RWPE2 (cell line): Measurements from ENCODE around the gene ERF.
A peak's percentile ranks its signal among the peaks of the same experiment; 100 is the strongest.

ENCODE experiments used
- ATAC-seq: fragments of 200-7000 bp; cut with Tn5 transposase; 3 replicates; pipeline ENCODE4 v1.9.1; 2021; ENCODE audit warnings: low read depth
- DNase-seq: peaks from one replicate; pipeline ENCODE4 v3.0.0-alpha.2; 2020; ENCODE audit warnings: low spot score
- H3K27ac ChIP-seq: fragments of 450-650 bp; 2 replicates; pipeline ENCODE4 v1.5.1; 2017; ENCODE audit warnings: mild to moderate bottlenecking; ENCODE audit not compliant: poor library complexity, severe bottlenecking
- H3K27me3 ChIP-seq: fragments of 250-450 bp; sonication (Bioruptor Pico); 2 replicates; pipeline ENCODE4 v1.5.1; 2021; ENCODE audit warnings: mild to moderate bottlenecking, moderate library complexity; ENCODE audit not compliant: insufficient read depth, poor library complexity, severe bottlenecking
- H3K36me3 ChIP-seq: fragments of 250-450 bp; sonication (Bioruptor Pico); 2 replicates; pipeline ENCODE4 v1.5.1; 2020; ENCODE audit warnings: low read depth, mild to moderate bottlenecking, moderate library complexity
- H3K4me1 ChIP-seq: fragments of 250-450 bp; sonication (Bioruptor Pico); 2 replicates; pipeline ENCODE4 v1.5.1; 2021; ENCODE audit warnings: mild to moderate bottlenecking, moderate library complexity; ENCODE audit not compliant: insufficient read depth, poor library complexity, severe bottlenecking
- H3K4me3 ChIP-seq: fragments of 250-450 bp; sonication (Bioruptor Pico); 2 replicates; pipeline ENCODE4 v1.5.1; 2021; ENCODE audit warnings: mild to moderate bottlenecking, moderate library complexity; ENCODE audit not compliant: severe bottlenecking
- H3K9me3 ChIP-seq: fragments of 250-450 bp; sonication (Bioruptor Pico); 2 replicates; pipeline ENCODE4 v1.5.1; 2021; ENCODE audit warnings: mild to moderate bottlenecking, moderate library complexity; ENCODE audit not compliant: severe bottlenecking
- CTCF ChIP-seq: fragments of 450-650 bp; IDR thresholded peaks from one replicate; pipeline ENCODE4 v1.5.1; 2017; ENCODE audit warnings: mild to moderate bottlenecking, moderate library complexity; ENCODE audit not compliant: poor library complexity, severe bottlenecking

ERF gene

GRCh38 chr19:42248270-42249148 lies 6.4 kb downstream of the ERF start:
- ATAC-seq = no peak
- Histone ChIP-seq H3K27me3 (no peaks in the 10 kb centered on the region), H3K36me3 (peaks cover 38% of the 10 kb centered on the region), H3K4me3 (no peak overlapping the region), H3K27ac (peak overlapping the region; percentile 96), H3K4me1 (peaks cover 7% of the 10 kb centered on the region), H3K9me3 (no peaks in the 10 kb centered on the region)
- TF ChIP-seq CTCF = no peak
- DNase-seq = no peak

- no peak for TF ChIP-seq CTCF
- ATAC-seq = no peak
- no peak for DNase-seq
- H3K27ac ChIP-seq = peak overlapping the region; percentile 96
- H3K9me3 ChIP-seq = no peaks in the 10 kb centered on the region
- H3K36me3 ChIP-seq = peaks cover 36% of the 10 kb centered on the region
- no peaks in the 10 kb centered on the region for H3K27me3 ChIP-seq
- no peak overlapping the region for H3K4me3 ChIP-seq
- peaks cover 7% of the 10 kb centered on the region for H3K4me1 ChIP-seq
Measured at GRCh38 chr19:42247640-42248199, 7.2 kb downstream of the ERF start.

DNA sequence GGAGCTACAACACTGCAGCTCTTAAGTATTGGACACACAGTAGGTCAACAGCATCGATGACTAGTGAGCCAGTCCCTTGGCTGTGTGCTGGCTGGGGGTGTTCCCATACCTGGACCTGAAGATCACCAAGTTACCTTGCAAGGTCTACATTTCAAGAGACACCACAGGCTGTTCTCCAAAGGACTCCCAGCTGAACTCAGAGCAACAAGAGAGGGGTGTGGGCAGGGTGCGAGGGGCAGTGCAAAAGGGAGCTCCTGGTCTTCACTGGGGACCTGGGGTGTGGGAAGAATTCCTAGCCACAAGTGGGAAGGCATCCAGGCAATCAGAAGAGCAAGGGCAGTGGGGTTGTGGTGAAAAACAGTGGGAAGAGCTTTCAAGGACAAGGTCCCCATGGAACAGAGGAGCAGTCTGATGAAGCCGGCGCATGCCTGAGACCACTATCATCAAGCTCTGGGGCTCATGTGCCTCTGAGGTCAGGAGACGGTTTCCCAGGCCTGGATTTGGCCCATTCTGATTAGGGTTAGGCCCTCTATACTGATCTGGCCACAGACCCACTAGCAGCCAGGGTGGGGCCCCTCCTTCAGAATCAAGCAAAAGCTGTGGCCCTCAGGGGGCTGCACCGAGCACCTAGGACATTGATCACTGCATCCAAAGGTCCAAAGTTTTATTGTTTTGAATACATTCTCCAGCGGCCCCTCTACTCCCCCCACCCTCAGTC lies 7.8 kb downstream of the ERF start:
- peak overlapping the region; percentile 96 for H3K27ac ChIP-seq
- peaks cover 7% of the 10 kb centered on the region for H3K4me1 ChIP-seq
- ATAC-seq (no peak), DNase-seq (no peak)
- TF ChIP-seq CTCF = no peak
- H3K27me3 ChIP-seq = no peaks in the 10 kb centered on the region
- H3K9me3 ChIP-seq = no peaks in the 10 kb centered on the region
- no peak overlapping the region for H3K4me3 ChIP-seq
- H3K36me3 ChIP-seq = peaks cover 33% of the 10 kb centered on the region

DNA sequence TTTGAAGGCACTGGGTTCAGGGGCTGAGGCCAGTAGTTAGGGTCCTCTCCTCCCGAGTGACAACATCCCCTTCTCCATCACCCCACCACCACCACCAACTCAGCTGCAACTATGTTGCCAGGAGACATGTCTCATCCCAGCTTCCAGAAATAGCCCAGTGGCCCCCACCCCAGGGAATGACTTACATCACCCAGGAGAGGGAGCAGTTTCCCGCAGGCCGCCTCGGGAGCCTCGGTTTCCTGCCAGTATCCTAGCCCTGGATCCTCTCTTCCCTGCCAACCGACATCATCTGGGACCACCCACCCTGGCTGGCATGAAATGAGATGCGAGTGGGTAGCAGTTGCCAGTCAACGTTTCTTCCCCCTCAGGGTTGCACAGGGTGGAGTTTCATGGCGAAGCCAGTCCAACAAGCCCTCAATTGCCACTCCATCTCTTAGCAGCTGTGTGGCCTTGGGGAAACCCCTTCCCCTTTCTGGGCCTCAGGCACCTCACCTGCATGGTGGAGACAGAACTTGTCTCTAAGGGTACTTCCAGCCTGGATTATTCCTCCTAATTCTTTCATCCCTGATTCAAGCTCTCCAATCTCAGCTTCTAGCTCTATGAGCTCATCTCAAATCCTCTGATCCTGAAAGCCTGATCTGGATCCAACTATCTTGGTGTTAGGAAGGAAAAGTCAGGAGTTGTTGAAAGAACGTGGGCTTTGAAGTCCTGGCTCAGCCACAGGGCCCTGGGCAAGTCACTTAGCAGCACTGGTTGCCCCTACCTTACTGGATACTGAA lies 8.6 kb downstream of the ERF start:
- Histone ChIP-seq H3K4me1 (peaks cover 1% of the 10 kb centered on the region), H3K4me3 (no peak overlapping the region), H3K36me3 (peaks cover 33% of the 10 kb centered on the region), H3K9me3 (no peaks in the 10 kb centered on the region), H3K27me3 (no peaks in the 10 kb centered on the region), H3K27ac (peak overlapping the region; percentile 96)
- DNase-seq (no peak), ATAC-seq (no peak)
- TF ChIP-seq CTCF = peak; percentile 64
